Panc1 (cell line): Measurements from ENCODE around the gene ARHGEF38. TPM values are rescaled to one million over a fixed set of nuclear protein-coding genes. Genes with fewer than 3 reads are reported as not detected.

Experiments used
- total RNA-seq: library from RNA; stranded (reverse); gene quantifications from one replicate; pipeline ENCODE4 v1.2.1, GENCODE V29; 2021; ENCODE audit not compliant: unreplicated experiment

ARHGEF38 gene
- total RNA-seq, 1 experiment from 2014 or later = not detected

Other genes with a start within 250 kb of the ARHGEF38 start
- gene PPA2, start 78.6 kb upstream of the ARHGEF38 start, total RNA-seq = 54.6 TPM
- gene INTS12, start 156.1 kb downstream of the ARHGEF38 start, total RNA-seq = 13.9 TPM
- gene GSTCD, start 156.2 kb downstream of the ARHGEF38 start, total RNA-seq = 8.8 TPM